Amniotic epithelial cell (primary cell): ENCODE data around the gene C22orf15.

Experiments
- DNase-seq: peaks from one replicate; pipeline ENCODE4 v3.0.0-alpha.2; 2010; ENCODE audit warnings: low read depth

The C22orf15 gene

DNA sequence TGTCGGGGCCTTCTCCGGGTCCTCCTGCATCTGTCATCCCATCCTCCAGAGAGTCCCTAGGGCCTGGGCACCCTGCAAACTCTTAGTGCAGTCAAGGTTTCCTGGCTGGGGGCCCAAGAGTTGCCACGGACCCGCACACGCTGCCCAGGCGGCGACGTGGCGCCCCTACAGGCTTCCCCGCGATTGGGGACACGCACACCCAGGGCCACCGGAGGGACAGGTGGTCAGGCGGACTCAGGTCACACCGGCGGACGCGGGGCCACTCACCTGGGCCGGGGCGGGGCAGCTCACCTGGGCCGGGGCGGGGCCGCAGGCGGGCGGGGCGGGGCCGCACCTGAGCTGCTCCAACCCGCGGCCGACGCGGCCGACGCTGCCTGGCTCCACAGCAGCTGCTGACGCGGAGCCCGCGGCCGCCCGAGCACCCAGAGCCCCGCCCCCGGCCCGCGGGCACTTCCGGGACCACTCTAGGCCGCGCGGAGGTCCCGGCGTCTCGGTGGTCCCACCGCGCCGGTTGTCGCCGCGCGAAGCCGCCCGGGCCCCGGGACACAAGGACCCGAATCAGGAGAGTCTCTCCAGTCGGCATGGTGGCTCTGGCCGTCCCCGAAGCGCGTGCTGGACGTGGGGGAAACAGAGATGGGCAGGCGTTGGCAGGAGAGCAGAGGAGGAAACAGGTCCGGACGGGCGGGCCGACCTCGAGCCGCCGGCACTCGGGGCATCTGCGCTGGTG lies 11.9 kb upstream of the C22orf15 start, which contains the start of gene ZNF70:
ZNF70 (minus strand) TSS at position 399 of the 727 bp plus-strand sequence. CDS start 5,972 bp downstream, outside the sequence.
- peak; percentile 69 for DNase-seq

DNA sequence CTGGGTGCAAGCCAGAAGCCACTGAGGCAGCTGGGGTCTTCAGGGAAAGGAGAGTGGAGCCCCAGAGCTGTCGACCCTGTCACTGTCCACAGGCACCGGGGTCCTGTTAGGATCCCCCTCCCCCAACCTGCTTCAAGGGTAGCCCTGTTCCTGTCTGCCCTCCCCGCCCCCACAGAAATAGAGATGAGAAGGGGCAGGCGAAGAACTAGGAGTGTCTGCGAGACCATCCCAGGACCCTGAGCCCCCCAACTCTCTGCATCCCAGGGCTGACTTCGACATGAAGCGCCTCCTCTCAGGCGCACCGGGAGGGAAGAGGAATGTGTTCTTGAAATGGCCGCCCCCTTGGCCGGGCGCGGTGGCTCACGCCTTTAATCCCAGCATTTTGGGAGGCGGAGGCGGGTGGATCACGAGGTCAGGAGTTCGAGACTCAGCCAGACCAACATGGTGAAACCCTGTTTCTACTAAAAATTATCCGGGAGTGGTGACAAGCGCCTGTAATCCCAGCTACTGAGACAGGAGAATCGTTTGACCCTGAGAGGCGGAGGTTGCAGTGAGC lies 11.3 kb upstream of the C22orf15 start:
- peak; percentile 27 for DNase-seq

GRCh38 chr22:23752090-23752691 lies 10.6 kb upstream of the C22orf15 start:
- no peak for DNase-seq

DNA sequence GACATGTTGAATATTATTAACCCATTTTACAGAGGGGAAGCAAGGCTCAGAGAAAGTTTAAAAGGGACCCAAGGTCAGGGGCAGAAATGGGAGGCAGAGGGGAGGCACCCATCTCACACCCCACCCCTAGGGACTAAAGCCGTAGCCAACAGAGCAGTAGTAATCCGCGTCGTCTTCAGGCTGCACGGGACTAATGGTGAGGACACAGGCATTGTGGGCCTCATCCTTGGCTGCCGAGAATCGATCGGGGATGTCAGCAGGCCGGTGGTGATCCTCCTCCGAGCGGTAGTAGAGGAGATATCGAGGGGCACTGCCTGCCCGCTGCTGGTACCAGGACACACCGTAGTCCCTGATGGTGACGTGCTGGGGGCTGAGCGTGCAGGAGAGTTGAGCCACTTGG lies 10.0 kb upstream of the C22orf15 start:
- DNase-seq, result no peak

DNA sequence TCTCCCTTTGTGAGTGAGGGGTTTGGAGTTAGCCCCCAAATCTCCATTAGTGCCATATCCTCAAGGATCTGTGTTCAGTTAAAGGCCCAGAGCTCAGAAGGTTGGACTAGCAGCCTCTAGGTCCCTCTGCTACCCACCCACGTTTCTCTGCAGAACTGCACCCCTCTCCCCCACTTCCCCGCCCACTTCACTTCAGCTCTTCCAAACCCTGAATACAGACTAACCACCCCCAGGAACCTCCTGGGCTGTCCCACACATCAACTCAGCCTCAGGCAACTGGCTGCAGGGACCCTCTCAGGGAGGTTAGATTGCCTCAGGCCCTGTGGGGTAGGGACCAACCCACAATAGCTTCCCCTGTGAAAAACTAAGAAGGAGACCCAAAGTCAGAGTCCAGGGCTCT lies 9.4 kb upstream of the C22orf15 start:
- DNase-seq, result no peak

- DNase-seq, result no peak
Observed at GRCh38 chr22:23754220-23754919, 8.4 kb upstream of the C22orf15 start, which contains the start of gene VPREB3. VPREB3 (minus strand) TSS chr22:23754425; CDS start chr22:23754363, 62 bp downstream.

- no peak for DNase-seq
Observed at GRCh38 chr22:23754980-23755636, 7.7 kb upstream of the C22orf15 start.

DNA sequence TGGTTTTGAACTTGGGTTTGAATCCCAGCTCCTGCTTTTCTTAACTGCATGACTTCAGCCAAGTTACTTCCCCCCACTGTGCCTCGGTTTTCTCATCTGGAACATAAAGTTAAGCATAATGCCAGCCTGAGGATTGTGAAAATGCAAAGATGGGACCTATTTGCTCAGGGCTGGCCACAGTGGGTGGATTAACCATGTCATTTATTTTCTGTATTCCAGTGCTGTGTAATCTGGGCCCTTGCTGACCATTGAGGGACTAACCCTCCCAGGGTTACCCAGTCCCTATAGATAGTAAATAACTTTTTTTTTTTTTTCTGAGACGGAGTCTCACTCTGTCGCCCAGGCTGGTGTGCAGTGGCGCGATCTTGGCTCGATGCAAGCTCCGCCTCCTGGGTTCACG lies 7.1 kb upstream of the C22orf15 start:
- DNase-seq, result no peak

- no peak for DNase-seq
Observed at GRCh38 chr22:23756891-23757290, 5.9 kb upstream of the C22orf15 start.

GRCh38 chr22:23759566-23759965 lies 3.2 kb upstream of the C22orf15 start:
- no peak for DNase-seq

DNA sequence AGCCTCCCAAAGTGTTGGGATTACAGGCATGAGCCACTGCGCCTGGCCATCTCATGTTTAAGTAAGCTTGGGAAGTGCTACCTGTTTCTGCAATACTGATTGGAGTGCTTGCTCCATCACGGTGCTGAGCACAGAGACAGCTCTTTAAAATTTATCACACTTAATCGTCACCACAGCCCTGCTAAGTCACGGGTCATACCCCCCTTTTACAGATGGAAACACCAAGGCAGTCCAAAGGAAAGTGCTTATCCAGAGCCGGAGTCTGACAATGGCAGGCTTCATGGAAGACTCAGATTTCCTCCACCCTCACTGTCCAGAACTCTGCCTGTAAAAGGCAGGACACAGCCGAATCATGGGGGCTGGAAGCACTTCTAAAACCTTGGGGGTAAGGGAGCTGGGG lies 2.7 kb upstream of the C22orf15 start:
- no peak for DNase-seq

DNA sequence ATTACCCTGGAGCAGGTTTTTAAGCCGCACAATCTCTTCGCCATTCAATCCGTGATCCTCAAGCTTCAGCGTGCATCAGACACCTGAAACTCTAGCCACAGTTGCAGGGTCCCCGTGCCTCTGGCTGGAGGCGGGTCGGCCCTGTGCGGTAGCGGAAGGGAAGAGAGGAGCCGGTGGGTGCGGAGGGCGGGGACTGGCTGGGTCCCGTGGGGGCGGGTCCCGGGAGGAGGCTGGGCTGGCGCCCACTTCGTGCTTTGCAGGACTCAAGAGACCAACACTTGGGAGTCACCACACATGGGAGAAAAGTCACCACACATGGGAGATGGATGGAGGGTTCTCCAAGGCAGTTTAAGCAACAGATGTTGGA lies 772 bp downstream of the C22orf15 start:
- no peak for DNase-seq

DNA sequence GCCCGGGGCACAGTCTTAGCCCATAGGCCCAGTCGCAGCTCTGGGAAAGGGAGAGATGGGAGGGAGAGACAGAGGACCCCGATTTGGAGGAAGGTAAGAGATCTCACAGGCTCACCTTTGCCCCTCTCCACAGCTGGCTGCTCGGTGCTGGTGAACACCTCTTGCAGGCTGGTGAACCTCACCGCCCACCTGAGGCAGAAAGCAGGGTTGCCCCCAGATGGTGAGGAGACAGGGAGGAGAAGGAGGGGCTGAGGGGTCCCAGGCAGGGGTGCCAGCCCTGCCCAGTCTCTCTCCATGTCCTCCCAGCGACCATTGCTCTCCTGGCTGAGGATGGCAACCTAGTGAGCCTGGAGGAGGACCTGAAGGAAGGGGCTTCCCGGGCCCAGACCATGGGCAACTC lies 1.2 kb downstream of the C22orf15 start:
- DNase-seq, result no peak

DNA sequence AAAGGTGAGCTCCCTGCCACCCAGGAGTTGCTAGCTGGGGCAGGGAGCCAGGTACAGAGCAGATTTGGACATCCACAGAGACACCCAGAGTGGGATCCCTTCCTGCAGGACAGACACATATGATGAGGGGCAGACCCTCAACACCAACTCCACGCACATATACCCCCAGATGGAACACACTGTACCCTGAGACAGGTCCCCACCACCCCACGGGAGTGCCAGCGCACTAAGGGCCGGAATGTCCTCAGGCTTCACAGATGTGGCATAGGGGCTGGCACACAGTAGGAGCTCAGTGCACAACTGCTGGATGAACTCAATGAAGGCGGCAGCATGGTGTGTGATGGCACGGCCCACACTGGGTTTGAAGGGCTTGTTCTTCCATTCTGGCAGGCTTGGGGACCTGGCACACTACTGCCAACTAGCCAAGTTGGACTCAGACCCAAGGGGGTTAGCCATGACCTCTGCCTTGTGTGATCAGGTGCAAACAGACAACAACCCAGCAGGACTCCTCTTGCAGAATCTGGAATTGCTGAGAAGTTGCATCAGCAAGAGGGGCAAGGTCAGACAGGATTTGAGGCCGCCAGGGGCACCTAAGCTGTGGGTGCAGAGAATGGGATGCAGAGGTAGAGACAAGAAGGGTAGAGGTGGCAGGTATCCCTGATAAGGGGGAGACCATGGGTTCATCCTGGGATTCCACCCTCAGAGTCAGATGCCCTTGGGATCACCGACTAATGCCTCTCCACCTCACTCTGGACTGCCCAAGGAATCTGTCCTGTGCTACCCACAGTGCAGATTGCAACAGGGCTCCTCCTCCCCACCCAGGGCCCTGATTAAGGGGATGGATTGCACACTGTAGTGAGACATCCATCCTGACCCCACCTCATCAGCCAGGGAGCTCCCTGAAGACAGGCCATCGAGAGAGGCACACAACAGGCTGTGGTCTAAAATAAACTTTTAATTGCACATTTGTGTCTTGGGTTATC lies 2.4 kb downstream of the C22orf15 start:
- DNase-seq, result peak; percentile 46

- DNase-seq, result no peak
Observed at GRCh38 chr22:23767303-23767672, 4.5 kb downstream of the C22orf15 start.

GRCh38 chr22:23767673-23768548 lies 5.1 kb downstream of the C22orf15 start, which contains the start of gene CHCHD10:
CHCHD10 (minus strand) TSS chr22:23767972; CDS start chr22:23767874, 98 bp downstream.
- DNase-seq, result peak; percentile 60

DNA sequence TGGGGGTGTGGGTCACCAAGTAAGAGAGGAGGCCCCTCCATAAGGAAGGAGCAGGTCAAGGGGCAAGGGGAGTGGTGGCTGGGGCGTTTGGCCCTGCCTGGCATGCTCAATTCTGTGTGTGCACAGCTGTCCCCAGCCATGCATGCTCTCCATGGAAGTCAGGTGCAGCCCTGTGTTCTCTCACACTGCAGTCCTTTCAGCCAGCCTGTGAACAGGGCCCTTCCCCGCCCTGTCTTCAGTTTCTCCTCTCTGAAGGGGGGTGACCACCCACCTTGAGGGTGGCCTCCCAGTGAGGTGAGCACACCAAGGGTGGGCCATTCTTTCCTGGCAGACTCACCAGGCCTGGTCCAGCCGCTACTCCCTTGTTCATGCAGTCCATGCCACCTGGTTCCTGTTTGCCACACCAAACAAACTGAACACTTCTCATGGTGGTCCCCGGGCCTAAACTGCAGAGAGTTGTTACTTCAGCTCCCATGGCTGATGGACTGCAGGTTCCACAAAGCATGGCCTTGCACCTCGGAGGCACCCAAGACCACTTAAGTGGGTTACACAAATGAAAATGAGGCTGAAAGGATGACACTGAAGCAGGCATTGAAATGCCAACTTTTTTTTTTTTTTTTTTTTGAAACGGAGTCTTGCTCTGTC lies 6.7 kb downstream of the C22orf15 start:
- DNase-seq, result no peak

GRCh38 chr22:23772315-23772648 lies 9.5 kb downstream of the C22orf15 start:
- no peak for DNase-seq

- DNase-seq, result no peak
Observed at GRCh38 chr22:23772649-23773473, 10.1 kb downstream of the C22orf15 start, which contains the start of gene MMP11. MMP11 (plus strand) TSS chr22:23772849; CDS start chr22:23772871, 22 bp downstream.
